ENCODE results near the gene PLSCR4.
A peak's percentile ranks its signal among the peaks of the same experiment; 100 is the strongest.

Gene PLSCR4

DNA sequence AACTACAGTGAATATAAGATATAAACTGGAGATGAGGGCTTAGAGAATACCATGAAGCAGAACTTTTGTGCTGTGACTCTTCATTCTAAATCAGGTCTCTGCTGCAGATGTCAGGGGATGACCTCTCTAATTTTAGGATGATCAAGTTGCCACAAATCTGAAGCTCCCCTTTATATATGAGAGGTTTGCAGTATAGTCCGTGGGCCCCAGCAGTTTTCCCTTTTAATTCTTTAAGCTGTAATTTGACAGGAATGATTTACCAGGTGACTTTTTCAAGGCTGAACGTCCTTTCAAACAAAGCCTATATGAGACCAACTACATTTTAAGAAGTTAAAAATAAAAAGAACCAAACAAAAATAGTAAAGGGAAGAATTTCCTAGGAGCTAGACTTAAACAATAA, 85.0 kb downstream of the PLSCR4 start:
- peak overlapping the region; percentile 16 for H3K4me3 ChIP-seq (ENCODE audit: low read depth, low read length)
- TF ChIP-seq, protein P1, sequence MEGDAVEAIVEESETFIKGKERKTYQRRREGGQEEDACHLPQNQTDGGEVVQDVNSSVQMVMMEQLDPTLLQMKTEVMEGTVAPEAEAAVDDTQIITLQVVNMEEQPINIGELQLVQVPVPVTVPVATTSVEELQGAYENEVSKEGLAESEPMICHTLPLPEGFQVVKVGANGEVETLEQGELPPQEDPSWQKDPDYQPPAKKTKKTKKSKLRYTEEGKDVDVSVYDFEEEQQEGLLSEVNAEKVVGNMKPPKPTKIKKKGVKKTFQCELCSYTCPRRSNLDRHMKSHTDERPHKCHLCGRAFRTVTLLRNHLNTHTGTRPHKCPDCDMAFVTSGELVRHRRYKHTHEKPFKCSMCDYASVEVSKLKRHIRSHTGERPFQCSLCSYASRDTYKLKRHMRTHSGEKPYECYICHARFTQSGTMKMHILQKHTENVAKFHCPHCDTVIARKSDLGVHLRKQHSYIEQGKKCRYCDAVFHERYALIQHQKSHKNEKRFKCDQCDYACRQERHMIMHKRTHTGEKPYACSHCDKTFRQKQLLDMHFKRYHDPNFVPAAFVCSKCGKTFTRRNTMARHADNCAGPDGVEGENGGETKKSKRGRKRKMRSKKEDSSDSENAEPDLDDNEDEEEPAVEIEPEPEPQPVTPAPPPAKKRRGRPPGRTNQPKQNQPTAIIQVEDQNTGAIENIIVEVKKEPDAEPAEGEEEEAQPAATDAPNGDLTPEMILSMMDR (IDR thresholded peaks at IDR 0.05; ENCODE audit: low read depth, low read length), result no peak

DNA sequence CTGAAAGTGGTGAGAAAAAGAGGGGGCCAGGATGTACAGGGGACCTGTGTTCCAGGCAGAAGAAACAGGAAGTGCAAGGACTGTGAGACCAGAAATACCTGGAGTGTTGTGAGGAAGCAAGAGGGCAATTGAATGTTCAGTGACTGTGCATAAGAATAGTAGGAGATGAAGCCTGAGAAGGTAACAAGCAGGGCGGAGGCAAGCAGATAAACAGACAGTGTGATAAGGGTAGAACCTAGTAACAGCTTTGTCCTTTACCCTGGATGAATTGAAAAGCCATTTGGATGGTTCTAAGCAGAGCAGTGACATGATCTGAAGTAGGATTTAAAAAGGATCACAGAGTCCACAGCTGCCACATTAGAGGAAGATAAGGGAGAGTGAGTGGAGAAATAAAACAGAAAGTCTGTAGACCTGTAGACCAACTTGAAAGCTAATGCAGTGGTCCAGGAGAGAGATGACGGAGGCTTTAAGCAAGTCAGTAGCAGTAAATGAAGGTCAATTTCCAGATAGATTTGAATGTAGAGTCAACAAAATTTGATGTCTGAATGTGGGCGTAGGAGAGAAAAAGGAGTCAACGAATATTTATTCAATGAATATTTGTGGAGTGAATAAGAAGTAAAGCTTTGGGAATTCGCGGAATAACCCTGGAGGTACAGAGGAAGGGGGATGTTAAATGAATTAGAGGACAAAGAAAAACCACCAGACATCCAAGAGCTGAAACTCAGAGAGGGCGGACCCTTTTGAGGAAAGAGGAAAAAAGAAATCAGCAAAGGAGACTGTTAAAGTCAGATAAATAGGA, 85.7 kb downstream of the PLSCR4 start:
- peak overlapping the region; percentile 16 for H3K4me3 ChIP-seq (ENCODE audit: low read depth, low read length)
- TF ChIP-seq, protein P1 (IDR thresholded peaks at IDR 0.05; ENCODE audit: low read depth, low read length), result no peak

DNA sequence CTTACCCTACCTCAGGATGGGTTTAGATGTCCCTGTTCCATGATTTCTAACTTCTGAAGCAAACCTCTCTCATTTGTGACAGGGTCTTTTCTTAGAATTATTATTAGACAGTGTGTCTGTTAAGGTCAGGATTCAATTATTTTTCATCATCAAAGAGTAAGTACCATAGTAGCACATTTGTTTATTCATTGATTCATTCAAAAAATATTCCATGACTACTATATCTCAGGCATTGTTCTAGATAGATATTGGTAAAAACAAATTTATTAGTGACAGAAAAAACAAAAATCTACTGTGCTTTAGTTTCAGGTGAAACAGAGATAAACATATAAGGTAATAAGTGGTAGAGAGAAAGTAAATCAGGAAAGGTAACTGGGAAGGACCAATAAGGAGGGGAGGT, 86.4 kb downstream of the PLSCR4 start:
- TF ChIP-seq, protein P1 (IDR thresholded peaks at IDR 0.05; ENCODE audit: low read depth, low read length), result no peak

DNA sequence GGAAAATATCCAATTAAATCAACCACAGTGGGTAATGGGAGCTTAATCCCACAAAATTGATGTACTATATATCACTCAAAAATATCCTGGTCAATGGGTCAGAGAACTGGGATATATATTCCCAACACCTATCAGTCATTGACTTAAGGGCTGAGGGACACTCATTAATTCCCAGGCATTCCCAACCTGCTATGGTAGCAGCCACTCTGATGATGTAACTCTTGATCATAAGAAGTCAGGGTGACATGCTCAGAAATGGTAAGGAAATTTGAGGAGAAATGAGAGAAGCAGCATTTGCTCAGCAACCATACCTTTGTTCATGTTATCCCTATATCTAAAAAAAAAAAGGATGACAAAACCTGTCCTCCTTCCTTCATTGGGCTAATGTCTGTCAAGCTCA, 86.8 kb downstream of the PLSCR4 start:
- TF ChIP-seq, protein P1 (IDR thresholded peaks at IDR 0.05; ENCODE audit: low read depth, low read length), result no peak
- H3K4me3 ChIP-seq (ENCODE audit: low read depth, low read length), result no peak overlapping the region

More for the DNA sequence above, 86.4 kb downstream of the PLSCR4 start:
- H3K4me3 ChIP-seq (ENCODE audit: low read depth, low read length), result no peak overlapping the region

DNA sequence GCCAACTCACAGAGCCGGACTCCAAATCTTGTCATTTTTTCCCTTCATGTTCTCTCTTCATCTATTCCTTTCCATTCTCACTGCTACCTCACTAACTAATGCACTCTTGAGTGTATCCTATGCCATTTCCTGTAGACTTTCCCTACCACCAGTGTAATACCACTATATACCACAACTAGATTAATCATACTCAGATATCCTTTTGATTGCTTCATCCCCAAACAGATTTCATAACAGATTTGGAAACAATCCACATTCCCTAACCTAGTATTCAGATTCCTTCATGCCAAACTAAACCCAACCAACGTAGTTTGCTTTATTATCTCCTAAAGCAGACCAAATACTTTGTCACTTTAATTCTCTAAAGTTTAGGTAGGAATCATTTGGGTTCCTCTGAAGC, 87.3 kb downstream of the PLSCR4 start:
- no peak overlapping the region for H3K4me3 ChIP-seq (ENCODE audit: low read depth, low read length)
- TF ChIP-seq, protein P1 (IDR thresholded peaks at IDR 0.05; ENCODE audit: low read depth, low read length), result no peak

DNA sequence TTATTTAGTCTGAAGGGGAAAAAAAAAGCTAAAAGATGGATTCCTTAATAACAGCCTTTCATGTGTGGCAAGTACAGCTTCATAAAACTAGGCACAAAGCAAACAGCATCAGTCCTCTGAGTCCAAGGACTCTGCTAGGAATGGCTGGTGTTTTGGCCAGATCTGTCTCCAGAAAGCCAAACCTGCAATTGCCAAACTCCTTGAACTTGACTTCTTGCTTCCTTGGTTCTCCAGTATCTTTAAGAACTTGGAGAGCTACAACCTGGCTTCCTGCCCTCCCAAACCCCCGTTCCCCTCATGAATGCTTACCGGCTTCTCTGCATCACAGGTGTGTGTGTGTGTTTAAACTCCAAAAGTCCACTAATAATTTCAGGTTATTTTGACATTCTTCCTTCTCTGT, 88.3 kb downstream of the PLSCR4 start:
- TF ChIP-seq, protein P1 (IDR thresholded peaks at IDR 0.05; ENCODE audit: low read depth, low read length), result no peak
- no peak overlapping the region for H3K4me3 ChIP-seq (ENCODE audit: low read depth, low read length)

DNA sequence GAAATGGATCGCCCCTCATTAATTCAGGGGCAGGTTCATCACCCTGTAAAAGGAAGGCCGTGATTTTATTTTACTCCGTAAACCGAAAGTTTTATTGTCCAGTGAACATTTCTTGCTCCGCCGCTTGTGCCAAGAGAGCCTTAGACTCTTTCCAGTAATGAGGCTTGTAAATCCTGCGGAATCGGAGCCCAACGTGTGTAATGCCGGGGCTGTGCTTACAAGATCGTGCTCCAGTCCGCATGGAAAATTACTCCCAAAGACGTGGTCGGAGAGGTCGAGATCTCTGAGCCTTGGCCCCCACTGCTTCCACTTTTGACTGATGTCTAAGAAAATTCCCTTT, 89.3 kb downstream of the PLSCR4 start:
- TF ChIP-seq, protein P1 (IDR thresholded peaks at IDR 0.05; ENCODE audit: low read depth, low read length), result no peak
- H3K4me3 ChIP-seq (ENCODE audit: low read depth, low read length), result peak overlapping the region; percentile 91

Measured in WI38 (cell line).